Activated T-helper 17 cell treated with anti-CD3 and anti-CD28 coated beads, Interleukin-2, amount 50 U/mL, for 72 hours (primary cell): ENCODE results near the gene ASTN2. TPM values are rescaled to one million over a fixed set of nuclear protein-coding genes. Genes with fewer than 3 reads are reported as not detected.

Experiments used
- ATAC-seq: fragments of 150-1000 bp; cut with Tn5 transposase; replicated peaks from 2 replicates; pipeline ENCODE4 v1.10.0; 2021; ENCODE audit warnings: mild to moderate bottlenecking, moderate library complexity
- H3K27ac Mint-ChIP-seq: one replicate; pipeline ENCODE4 v1.8.0; 2022; ENCODE audit warnings: mixed read lengths
- H3K27me3 Mint-ChIP-seq: one replicate; pipeline ENCODE4 v1.8.0; 2022; ENCODE audit warnings: mixed read lengths
- H3K36me3 Mint-ChIP-seq: one replicate; pipeline ENCODE4 v1.8.0; 2022; ENCODE audit warnings: low read depth, mild to moderate bottlenecking, mixed read lengths
- H3K4me1 Mint-ChIP-seq: one replicate; pipeline ENCODE4 v1.8.0; 2022; ENCODE audit warnings: mixed read lengths
- H3K4me3 Mint-ChIP-seq: one replicate; pipeline ENCODE4 v1.8.0; 2022; ENCODE audit warnings: mild to moderate bottlenecking, mixed read lengths
- H3K9me3 Mint-ChIP-seq: one replicate; pipeline ENCODE4 v1.8.0; 2022; ENCODE audit warnings: mixed read lengths
- total RNA-seq, 2 donors: library from RNA; stranded (reverse); gene quantifications; one replicate each; pipeline ENCODE4 v1.2.3, GENCODE V29; 2022

The ASTN2 gene
- total RNA-seq, 2 donors from 2014 or later: 3.3 to 5.4 TPM

DNA sequence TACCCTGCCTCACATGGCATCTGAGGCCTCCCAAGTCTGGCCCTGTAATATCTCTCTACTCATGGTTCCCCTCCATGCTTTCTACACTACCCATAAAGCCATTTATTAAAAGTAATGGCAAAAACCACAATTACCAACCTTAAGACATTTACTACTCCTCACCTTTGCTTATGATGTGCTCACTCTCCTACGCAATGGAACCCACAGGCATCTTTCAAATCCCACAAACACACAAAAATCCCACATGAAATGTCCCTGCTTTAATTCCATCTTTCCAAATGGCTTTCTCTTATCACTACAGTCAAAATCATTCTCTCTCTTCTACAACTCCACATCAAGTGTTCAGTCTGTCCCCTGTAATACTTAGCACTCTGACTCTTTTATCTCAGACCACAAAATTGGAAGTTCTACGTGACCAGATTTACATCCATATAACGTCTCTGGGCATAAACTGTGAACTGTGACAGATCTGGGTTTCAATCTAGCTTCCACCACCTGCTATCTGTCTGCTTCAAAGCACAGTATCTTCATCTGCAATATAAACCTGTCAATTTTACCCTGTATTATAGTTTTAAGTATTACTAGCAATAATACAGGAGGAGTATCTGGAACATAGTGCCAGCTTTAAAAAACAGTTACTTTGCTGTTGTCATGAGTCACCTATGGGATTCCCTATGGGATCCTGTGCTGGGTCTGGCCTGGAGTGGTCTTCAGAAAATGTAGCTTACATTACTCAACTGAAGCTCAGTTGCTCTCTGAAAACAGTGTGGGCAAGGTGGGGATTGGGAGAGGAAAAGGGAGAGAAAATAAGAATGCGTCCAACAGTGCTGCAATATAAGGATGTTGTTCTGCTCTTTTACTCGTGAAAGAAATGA, 864.8 kb downstream of the ASTN2 start:
- Mint-ChIP-seq H3K27ac (no peak overlapping the region), H3K36me3 (no peaks in the 10 kb centered on the region), H3K9me3 (no peaks in the 10 kb centered on the region), H3K4me3 (no peak overlapping the region), H3K27me3 (no peaks in the 10 kb centered on the region), H3K4me1 (no peaks in the 10 kb centered on the region)
- no peak for ATAC-seq

DNA sequence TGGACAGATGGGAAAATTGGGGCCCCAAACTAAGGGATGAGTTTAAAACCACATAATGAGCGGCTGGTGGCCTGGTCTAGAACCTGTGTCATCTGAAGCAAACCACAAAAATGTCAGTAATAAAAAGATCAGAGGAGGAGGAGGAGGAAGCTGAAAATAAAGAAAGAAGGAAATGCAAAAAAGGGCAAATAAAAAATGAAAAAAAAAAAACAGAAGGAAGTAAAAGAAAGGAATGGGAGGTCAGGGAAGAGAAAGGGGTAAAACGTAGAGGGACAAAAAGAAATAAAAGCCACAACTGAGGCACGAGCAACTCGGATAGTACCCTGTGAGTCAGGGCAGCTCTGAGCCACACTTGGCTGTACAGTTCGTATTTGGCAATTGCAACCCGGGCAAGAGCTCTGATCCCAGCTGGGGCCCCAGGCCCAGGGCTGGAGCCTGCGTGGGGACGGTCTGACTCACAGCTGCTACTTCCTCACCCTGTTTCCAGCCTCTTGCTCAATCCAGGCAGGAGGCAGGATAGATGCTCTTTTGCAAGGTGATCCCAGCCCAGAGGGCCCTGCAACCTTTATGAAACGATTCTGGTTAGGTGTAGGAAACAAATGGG, 865.7 kb downstream of the ASTN2 start:
- no peak for ATAC-seq
- Mint-ChIP-seq H3K27ac (no peak overlapping the region), H3K9me3 (no peaks in the 10 kb centered on the region)

DNA sequence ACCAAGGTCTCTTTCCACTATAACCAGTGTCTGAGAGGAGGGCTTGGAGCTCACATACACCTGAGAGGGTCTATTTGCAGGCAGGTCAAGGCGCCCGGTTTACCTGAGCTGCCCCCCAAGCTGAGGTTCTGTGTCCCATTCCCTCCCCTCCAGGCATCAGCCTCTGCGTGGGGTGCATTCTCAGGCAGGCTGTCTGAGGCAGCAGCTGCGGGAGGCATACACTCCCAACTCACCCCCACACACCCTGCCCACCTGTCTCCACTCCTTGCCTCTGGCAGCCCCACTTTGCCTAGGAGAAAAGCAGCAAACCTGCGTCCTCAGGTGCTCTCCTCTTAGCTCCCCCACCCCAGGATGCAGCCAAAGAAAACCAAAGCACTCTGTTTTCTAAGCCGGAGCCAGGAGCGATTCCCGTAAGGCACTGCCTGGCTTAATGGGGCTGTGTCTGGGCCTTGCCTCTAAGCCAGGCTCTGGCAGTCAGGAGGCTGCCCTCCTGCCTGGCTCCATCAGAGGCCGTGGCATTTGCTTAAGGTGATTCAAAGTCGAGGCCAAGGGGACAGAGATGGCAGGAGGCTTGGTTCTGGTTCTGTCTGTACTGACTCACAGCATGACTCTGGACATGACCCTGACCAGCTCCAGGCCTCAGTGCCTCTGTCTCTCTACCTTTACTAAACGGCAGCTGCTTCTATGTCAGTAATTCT, 867.0 kb downstream of the ASTN2 start:
- Mint-ChIP-seq H3K36me3 (no peaks in the 10 kb centered on the region), H3K4me3 (no peak overlapping the region), H3K4me1 (no peaks in the 10 kb centered on the region), H3K27ac (no peak overlapping the region), H3K9me3 (no peaks in the 10 kb centered on the region), H3K27me3 (no peaks in the 10 kb centered on the region)
- ATAC-seq: no peak

More for the DNA sequence above, 865.7 kb downstream of the ASTN2 start:
- H3K36me3 Mint-ChIP-seq: no peaks in the 10 kb centered on the region
- no peaks in the 10 kb centered on the region for H3K4me1 Mint-ChIP-seq
- no peak overlapping the region for H3K4me3 Mint-ChIP-seq
- no peaks in the 10 kb centered on the region for H3K27me3 Mint-ChIP-seq

DNA sequence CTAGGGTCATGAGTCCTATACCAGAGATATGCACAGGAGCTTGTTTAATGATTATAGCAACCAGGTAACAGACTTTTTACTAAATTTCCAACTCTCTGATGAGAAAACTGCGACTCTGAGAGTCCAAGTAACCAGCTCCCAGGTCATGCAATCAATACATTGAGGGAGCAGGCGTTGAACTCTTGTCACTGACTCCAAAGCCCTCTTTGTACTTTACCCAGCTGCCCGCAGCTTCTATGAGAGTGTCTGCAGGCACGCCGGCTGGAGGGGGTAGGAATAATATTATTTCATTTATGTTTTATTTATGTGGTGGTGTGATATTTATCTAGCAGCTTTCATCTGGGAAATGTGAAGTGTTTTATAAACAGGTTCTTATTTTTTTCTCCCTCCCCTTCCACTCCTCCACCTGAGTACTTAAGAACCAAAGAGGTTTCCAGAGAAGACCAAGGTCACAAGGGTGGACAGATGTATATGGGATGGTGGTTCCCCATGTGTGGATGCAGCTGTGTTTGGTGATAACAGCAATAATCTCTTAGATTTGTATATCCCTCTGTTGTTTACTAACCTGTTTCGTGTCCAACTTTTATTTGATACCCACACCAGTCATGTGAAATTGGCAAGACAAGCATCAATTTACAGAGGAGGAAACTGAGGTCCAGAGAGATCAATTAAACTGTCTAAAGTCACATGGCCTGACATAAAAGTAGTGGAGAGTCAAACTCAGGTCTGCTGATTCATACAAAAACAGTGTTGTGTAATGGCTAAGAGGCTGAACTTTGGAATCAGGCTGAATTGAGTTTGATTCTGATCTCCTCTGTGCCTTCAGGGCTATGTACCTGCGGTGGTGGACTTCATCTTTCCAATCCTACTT, 867.9 kb downstream of the ASTN2 start:
- ATAC-seq: no peak
- no peaks in the 10 kb centered on the region for H3K27me3 Mint-ChIP-seq
- H3K27ac Mint-ChIP-seq: no peak overlapping the region
- H3K4me1 Mint-ChIP-seq: no peaks in the 10 kb centered on the region
- H3K4me3 Mint-ChIP-seq: no peak overlapping the region
- H3K9me3 Mint-ChIP-seq: no peaks in the 10 kb centered on the region
- H3K36me3 Mint-ChIP-seq: no peaks in the 10 kb centered on the region

DNA sequence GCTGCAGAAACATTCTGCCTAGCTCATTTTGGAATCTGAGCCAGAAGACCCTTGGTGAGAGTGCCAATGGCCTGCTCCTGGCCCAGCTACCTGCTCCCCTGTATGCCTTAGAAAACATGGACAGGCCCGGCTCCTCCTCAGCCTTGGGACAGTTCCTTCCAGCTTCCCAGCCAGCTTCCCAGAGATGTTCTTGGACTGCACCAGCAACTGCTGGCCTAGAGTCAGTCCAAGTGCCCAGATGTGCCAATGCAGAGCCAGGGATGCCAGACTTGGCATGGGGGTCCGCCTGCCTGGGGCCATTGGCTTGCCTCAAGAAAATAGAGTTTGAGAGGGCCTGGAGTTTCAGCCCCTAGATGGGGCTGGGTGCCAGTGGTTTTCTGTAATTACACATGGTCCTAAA, 870.0 kb downstream of the ASTN2 start:
- H3K9me3 Mint-ChIP-seq: no peaks in the 10 kb centered on the region

DNA sequence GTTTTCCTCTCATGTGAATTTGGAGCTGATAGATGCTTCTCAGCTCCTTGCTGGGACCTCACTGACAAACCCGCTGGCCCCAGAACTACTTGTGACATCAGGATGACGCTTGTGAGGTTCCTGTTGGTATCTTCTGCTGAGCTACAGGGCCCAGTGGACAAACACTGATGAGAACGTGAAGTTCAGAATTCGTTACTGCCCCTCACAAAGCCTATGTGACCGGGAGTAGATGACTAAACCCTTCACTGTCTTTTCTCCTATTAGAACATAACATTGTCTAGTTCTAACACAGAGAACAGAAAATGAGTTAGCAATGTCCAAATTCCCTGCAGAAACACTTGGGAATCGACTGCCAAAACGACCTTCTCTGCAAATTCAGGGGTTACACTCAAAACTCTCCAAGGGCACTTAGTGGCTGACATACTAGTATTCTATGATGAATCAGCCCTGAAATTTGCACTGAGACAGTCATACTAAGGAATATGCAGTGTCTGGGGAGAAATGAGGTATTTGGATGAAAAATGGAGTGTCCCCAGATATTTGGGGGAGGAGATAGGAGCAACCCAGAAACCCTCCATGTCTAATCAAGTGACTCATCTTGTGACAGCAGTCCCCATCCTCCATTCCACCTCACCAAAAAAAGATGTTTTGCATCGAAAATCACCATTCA, 871.0 kb downstream of the ASTN2 start:
- H3K27ac Mint-ChIP-seq: no peak overlapping the region
- H3K4me3 Mint-ChIP-seq: no peak overlapping the region
- peaks cover 3% of the 10 kb centered on the region for H3K9me3 Mint-ChIP-seq
- H3K36me3 Mint-ChIP-seq: no peaks in the 10 kb centered on the region
- ATAC-seq: no peak
- no peaks in the 10 kb centered on the region for H3K27me3 Mint-ChIP-seq
- no peaks in the 10 kb centered on the region for H3K4me1 Mint-ChIP-seq

More for the DNA sequence above, 870.0 kb downstream of the ASTN2 start:
- Mint-ChIP-seq H3K4me3 (no peak overlapping the region), H3K4me1 (no peaks in the 10 kb centered on the region), H3K27ac (no peak overlapping the region), H3K36me3 (no peaks in the 10 kb centered on the region), H3K27me3 (no peaks in the 10 kb centered on the region)
- no peak for ATAC-seq

DNA sequence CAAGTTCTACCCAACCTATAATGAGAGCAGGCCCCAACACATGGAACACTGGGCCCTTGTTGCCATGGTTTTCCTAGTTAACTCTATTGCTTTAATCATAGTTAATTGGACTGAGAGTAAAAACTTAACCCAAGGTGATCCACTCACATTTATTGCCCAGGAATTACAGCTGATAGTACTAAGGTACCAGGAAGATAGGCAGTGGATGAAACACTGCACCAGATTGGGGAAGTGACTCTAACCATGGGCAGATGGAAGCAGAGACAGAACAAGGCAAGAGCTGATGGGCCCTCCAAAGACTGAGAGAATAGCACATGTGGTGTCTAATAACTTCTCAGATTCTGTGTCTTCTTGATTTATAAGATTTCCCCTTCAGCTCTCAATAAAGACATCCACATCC, 873.5 kb downstream of the ASTN2 start:
- H3K36me3 Mint-ChIP-seq: no peaks in the 10 kb centered on the region
- H3K9me3 Mint-ChIP-seq: peaks cover 13% of the 10 kb centered on the region
- no peaks in the 10 kb centered on the region for H3K27me3 Mint-ChIP-seq
- H3K27ac Mint-ChIP-seq: no peak overlapping the region
- ATAC-seq: no peak
- H3K4me1 Mint-ChIP-seq: no peaks in the 10 kb centered on the region
- H3K4me3 Mint-ChIP-seq: no peak overlapping the region

DNA sequence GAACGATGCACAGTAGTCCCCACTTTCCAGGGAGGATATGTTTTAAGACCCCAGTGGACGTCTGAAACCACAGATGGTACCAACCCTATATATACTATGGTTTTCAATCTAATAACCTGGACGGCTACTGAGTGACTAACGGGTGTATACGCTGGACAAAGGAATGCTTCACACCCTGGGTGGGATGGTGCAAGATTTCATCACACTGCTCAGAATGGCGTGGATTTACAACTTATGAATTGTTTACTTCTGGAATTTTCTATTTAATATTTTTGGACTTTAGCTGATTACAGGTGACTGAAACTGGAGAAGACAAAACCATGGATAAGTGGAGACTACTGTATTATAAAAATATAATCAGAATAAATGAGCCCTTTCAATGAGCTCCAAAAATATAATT, 875.3 kb downstream of the ASTN2 start:
- no peak overlapping the region for H3K4me3 Mint-ChIP-seq
- no peak for ATAC-seq
- H3K9me3 Mint-ChIP-seq: peaks cover 17% of the 10 kb centered on the region
- H3K4me1 Mint-ChIP-seq: no peaks in the 10 kb centered on the region
- H3K27me3 Mint-ChIP-seq: no peaks in the 10 kb centered on the region
- no peaks in the 10 kb centered on the region for H3K36me3 Mint-ChIP-seq
- no peak overlapping the region for H3K27ac Mint-ChIP-seq

DNA sequence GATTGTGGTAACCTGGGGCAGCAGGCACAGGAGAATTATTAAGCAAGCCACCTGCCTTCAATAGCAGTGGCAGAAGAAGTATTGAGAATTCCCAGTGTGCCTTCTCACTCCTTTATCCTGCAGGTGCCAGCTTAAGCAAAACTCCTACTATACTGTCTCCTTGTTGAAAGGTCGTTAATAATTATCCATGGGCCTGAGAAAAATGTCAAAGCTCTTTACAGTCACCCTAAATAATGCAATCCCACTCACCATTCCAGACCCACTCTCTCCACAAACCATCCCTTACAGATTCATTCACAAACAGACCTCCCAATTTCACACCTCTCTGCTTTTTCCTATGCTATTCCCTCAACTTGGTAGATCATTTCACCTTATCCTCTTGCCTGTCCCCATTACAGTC, 889.2 kb downstream of the ASTN2 start:
- Mint-ChIP-seq H3K27me3 (no peaks in the 10 kb centered on the region), H3K9me3 (peaks cover 20% of the 10 kb centered on the region), H3K27ac (no peak overlapping the region), H3K36me3 (no peaks in the 10 kb centered on the region), H3K4me1 (no peaks in the 10 kb centered on the region), H3K4me3 (no peak overlapping the region)
- ATAC-seq: no peak

DNA sequence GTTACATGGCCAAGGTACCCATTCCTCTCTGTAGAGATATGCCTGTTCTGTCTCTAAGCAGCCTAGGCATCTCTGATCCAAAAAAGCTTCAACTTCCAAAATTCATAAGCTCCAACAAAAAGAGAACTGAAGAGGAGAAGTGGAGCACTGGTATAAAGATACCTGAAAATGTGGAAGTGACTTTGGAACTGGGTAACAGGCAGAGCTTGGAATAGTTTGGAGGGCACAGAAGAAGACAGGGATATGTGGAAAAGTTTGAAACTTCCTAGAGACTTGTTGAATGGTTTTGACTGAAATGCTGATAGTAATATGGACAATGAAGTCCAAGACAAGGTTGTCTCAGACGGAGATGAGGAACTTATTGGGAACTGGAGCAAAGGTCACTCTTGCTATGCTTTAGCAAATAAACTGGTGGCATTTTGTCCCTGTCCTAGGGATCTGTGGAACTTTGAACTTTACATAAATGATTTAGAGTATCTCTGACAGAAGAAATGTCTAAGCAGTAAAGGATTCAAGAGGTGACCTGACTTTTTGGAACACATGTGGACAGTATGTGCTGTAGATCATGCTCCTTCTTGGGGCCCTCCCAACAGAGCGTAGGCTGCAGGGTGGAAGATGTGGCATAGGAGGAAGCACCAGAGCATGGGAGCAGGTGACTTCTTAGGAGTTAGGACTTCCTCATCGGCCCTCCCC, 889.9 kb downstream of the ASTN2 start:
- Mint-ChIP-seq H3K27me3 (no peaks in the 10 kb centered on the region), H3K36me3 (no peaks in the 10 kb centered on the region), H3K4me3 (no peak overlapping the region), H3K27ac (no peak overlapping the region), H3K9me3 (peaks cover 23% of the 10 kb centered on the region), H3K4me1 (no peaks in the 10 kb centered on the region)
- ATAC-seq: no peak

DNA sequence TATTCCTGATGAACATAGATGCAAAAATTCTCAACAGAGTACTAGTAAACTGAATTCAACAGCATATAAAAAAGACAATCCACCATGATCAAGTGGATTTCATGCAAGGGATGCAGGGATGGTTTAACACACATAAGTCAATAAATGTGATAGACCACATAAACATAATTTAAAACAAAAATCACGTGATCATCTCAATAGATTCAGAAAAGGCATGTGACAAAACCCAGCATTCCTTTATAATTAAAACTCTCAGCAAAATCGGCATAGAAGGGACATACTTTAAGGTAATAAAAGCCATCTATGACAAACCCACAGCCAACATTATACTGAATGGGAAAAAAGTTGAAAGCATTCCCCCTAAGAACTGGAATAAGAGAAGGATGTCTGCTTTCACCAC, 894.6 kb downstream of the ASTN2 start:
- H3K27me3 Mint-ChIP-seq: no peaks in the 10 kb centered on the region
- H3K9me3 Mint-ChIP-seq: peaks cover 27% of the 10 kb centered on the region
- no peaks in the 10 kb centered on the region for H3K4me1 Mint-ChIP-seq
- no peaks in the 10 kb centered on the region for H3K36me3 Mint-ChIP-seq
- H3K27ac Mint-ChIP-seq: no peak overlapping the region
- ATAC-seq: no peak
- H3K4me3 Mint-ChIP-seq: no peak overlapping the region

DNA sequence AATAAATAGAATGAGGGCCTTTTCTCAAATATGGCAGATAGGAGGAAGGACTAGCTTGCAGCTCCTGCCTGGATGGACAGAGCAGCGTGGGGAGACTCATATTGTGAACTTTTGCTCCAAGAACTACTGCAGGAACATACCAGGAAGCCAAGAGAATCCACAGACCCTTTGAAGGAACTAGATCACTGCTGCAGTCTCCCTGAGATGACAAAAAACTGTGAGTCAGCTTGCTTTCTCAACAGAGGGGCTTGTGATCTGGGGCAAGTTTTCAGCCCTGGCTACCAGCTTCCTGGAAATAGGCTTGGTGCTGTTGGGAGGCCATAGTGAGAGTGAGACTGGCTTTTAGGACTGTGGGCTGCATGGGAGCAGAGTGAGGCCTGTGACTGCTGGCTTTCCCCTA, 898.4 kb downstream of the ASTN2 start:
- H3K27me3 Mint-ChIP-seq: no peaks in the 10 kb centered on the region
- no peaks in the 10 kb centered on the region for H3K36me3 Mint-ChIP-seq
- H3K4me1 Mint-ChIP-seq: no peaks in the 10 kb centered on the region
- ATAC-seq: no peak
- H3K27ac Mint-ChIP-seq: no peak overlapping the region
- no peak overlapping the region for H3K4me3 Mint-ChIP-seq
- peaks cover 31% of the 10 kb centered on the region for H3K9me3 Mint-ChIP-seq

DNA sequence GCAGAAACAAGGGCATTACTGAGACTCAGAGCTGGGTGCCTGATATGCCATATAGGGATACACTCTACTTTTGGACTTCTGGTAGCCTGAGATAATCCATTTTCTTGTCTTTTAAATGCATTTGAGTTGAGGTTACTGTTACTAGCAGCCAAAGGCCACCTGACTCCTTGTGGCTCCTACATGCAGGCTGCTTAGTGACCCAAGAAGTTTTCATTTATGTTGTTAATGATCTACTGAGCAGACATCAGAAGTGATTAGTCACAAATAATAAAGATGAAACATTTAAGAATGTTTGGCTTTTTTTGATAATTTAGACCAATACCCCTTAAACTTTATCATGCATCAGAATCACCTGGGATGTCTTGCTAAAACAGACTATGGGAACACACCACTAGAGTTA, 899.3 kb downstream of the ASTN2 start:
- peaks cover 25% of the 10 kb centered on the region for H3K9me3 Mint-ChIP-seq
- H3K27me3 Mint-ChIP-seq: no peaks in the 10 kb centered on the region
- no peak overlapping the region for H3K27ac Mint-ChIP-seq
- no peaks in the 10 kb centered on the region for H3K4me1 Mint-ChIP-seq
- H3K36me3 Mint-ChIP-seq: no peaks in the 10 kb centered on the region
- no peak for ATAC-seq
- no peak overlapping the region for H3K4me3 Mint-ChIP-seq
